ENCODE results near the gene KLK6.

KLK6 gene

GRCh38 chr19:50952910-50953309 lies 16.5 kb downstream of the KLK6 start, which contains the start of gene KLK5:
Gene KLK5, minus strand, starts transcription at chr19:50953038. Its CDS starts 381 bp downstream, at chr19:50952657.
- DNase-seq (ENCODE audit: low spot score), result no peak

GRCh38 chr19:50949861-50950260 lies 19.5 kb downstream of the KLK6 start:
- no peak for DNase-seq (ENCODE audit: low spot score)

GRCh38 chr19:50947123-50947522 lies 22.3 kb downstream of the KLK6 start:
- no peak for DNase-seq (ENCODE audit: low spot score)

GRCh38 chr19:50944795-50945194 lies 24.6 kb downstream of the KLK6 start:
- no peak for DNase-seq (ENCODE audit: low spot score)

- DNase-seq (ENCODE audit: low spot score), result no peak
Measured at GRCh38 chr19:50943074-50943828, 26.1 kb downstream of the KLK6 start.

GRCh38 chr19:50939596-50939995 lies 29.8 kb downstream of the KLK6 start:
- DNase-seq (ENCODE audit: low spot score), result no peak

- DNase-seq (ENCODE audit: low spot score), result no peak
Measured at GRCh38 chr19:50933640-50934039, 35.8 kb downstream of the KLK6 start.

GRCh38 chr19:50932690-50933083 lies 36.7 kb downstream of the KLK6 start:
- no peak for DNase-seq (ENCODE audit: low spot score)

GRCh38 chr19:50932018-50932689 lies 37.2 kb downstream of the KLK6 start:
- DNase-seq (ENCODE audit: low spot score), result no peak

GRCh38 chr19:50931023-50931422 lies 38.4 kb downstream of the KLK6 start:
- no peak for DNase-seq (ENCODE audit: low spot score)

GRCh38 chr19:50928831-50929230 lies 40.6 kb downstream of the KLK6 start:
- DNase-seq (ENCODE audit: low spot score), result no peak

GRCh38 chr19:50926144-50926543 lies 43.2 kb downstream of the KLK6 start:
- DNase-seq (ENCODE audit: low spot score), result no peak

- no peak for DNase-seq (ENCODE audit: low spot score)
Measured at GRCh38 chr19:50925734-50926133, 43.7 kb downstream of the KLK6 start.

- no peak for DNase-seq (ENCODE audit: low spot score)
Measured at GRCh38 chr19:50924586-50924985, 44.8 kb downstream of the KLK6 start.

- peak; percentile 80 for DNase-seq (ENCODE audit: low spot score)
Measured at GRCh38 chr19:50922317-50922853, 47.0 kb downstream of the KLK6 start.

- DNase-seq (ENCODE audit: low spot score), result no peak
Measured at GRCh38 chr19:50921426-50922316, 47.7 kb downstream of the KLK6 start.

- DNase-seq (ENCODE audit: low spot score), result no peak
Measured at GRCh38 chr19:50916069-50916468, 53.3 kb downstream of the KLK6 start.

GRCh38 chr19:50912727-50913716 lies 56.4 kb downstream of the KLK6 start:
- DNase-seq (ENCODE audit: low spot score), result no peak

GRCh38 chr19:50912102-50912599 lies 57.2 kb downstream of the KLK6 start:
- DNase-seq (ENCODE audit: low spot score), result no peak

GRCh38 chr19:50911206-50912101 lies 57.9 kb downstream of the KLK6 start, which contains the start of gene KLK4:
Gene KLK4, minus strand, starts transcription at chr19:50911395. Its CDS starts 657 bp downstream, at chr19:50910738.
- no peak for DNase-seq (ENCODE audit: low spot score)

Data from hepatic stellate cell (primary cell).